T-helper 9 cell (primary cell): ENCODE data around the gene STK32B.

Source experiments
- DNase-seq: peaks from one replicate; pipeline ENCODE4 v3.0.0-alpha.2; 2020

STK32B gene

DNA sequence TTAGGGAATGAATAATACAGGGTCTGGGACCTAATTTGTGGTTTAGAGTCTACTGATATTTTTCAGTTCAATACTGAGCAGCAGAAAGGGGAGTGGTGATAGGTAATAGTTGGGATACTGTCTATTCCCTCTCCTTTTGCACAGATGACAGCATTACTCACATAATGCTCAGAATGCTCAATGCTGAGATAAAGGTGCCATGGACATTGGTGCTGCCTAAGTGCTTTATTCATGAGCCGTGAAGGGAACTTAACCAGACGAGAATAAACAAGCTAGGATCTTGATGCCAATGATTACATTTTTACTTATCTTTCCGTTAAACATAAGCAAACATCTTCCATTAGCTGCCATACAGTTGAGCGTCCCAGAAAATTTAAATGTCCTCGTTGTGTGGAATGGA lies 75.6 kb downstream of the STK32B start:
- DNase-seq: no peak

GRCh38 chr4:5127556-5127955 lies 76.3 kb downstream of the STK32B start:
- no peak for DNase-seq

DNA sequence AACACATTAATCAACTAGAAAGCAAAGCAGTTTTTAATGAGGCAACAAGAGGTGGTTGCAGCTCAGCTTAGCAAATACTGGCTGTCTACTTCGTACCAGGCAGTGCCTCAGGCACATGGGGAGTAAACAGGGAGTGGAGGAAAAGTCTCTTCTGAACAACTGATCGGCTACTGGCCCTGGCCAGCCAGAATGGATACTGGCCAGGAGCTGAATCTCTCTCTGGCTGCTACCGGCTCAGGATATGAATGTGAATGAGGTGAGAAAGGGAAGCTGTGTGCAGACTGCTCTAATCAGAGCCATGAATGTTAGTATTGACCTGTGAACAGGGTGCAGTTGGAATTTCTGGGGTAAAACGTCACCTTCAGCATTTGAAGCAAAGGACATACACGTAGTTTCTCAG lies 77.3 kb downstream of the STK32B start:
- DNase-seq: no peak

DNA sequence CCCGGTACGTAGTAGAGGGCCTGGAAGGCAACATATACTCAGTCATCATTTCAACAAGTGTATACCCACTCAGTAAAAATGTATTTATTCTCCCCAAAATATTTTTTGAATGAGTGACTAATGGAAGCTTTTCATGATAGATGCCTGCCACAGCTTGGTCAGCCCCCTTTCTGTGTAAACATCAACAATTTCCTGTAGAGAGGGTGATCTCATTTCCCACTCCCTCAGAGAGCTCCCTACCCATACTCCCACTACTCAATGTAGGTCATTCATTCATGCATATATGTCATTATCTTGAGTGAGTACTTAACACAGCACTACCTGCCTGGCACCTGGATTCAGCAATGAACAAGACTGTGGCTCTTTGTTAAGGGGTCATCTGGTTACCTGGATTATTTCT lies 81.9 kb downstream of the STK32B start:
- no peak for DNase-seq

GRCh38 chr4:5133933-5134594 lies 82.8 kb downstream of the STK32B start:
- DNase-seq: no peak

GRCh38 chr4:5134620-5135019 lies 83.3 kb downstream of the STK32B start:
- no peak for DNase-seq

GRCh38 chr4:5137226-5137625 lies 85.9 kb downstream of the STK32B start:
- no peak for DNase-seq

- DNase-seq: no peak
Measured at GRCh38 chr4:5137927-5138326, 86.6 kb downstream of the STK32B start.

- no peak for DNase-seq
Measured at GRCh38 chr4:5138389-5138788, 87.1 kb downstream of the STK32B start.

DNA sequence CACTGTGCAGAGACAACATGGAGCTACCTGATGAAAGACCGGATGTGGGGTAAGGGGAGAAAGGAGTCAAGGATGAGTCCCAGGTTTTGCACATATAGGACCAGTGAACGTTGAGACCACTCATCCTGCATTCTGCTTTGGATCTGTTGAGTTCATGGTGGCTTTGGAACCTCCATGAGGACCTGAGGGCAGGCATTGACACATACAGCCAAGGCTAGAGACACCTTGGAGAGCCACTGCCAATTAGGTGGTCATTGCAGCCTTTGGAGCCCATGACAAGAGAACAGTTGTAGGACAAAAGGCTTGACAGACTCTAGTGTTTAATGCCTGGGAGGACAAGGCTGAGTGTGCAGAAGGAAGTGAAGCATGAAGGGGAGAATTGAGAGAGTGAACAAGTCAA lies 87.9 kb downstream of the STK32B start:
- DNase-seq: no peak

GRCh38 chr4:5141802-5142201 lies 90.5 kb downstream of the STK32B start:
- DNase-seq: no peak

GRCh38 chr4:5142726-5143125 lies 91.4 kb downstream of the STK32B start:
- DNase-seq: no peak

GRCh38 chr4:5143306-5143861 lies 92.1 kb downstream of the STK32B start:
- DNase-seq: no peak

GRCh38 chr4:5143940-5144339 lies 92.7 kb downstream of the STK32B start:
- DNase-seq: no peak

GRCh38 chr4:5144384-5144783 lies 93.1 kb downstream of the STK32B start:
- no peak for DNase-seq

- DNase-seq: no peak
Measured at GRCh38 chr4:5146248-5146647, 95.0 kb downstream of the STK32B start.

GRCh38 chr4:5152521-5152920 lies 101.2 kb downstream of the STK32B start:
- no peak for DNase-seq

- no peak for DNase-seq
Measured at GRCh38 chr4:5156682-5157081, 105.4 kb downstream of the STK32B start.

GRCh38 chr4:5157791-5158770 lies 106.8 kb downstream of the STK32B start:
- no peak for DNase-seq

DNA sequence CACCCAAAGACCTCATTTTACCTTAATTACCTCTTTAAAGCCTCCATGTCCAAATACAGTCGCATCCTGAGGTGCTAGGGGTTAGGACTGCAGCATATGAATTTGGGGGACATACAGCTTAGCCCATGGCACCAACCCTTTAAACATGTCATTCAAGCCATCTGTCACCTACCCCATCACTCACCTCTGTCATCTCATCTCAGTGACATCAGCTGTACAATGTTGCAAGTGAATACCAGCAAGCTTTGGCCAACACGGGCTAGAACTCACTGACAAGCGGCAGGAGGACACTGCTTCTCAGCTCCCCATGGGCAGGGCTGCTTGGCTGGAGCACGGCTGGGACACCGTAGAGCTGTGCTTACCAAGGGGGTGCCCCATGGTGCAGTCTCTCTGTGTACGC lies 107.5 kb downstream of the STK32B start:
- no peak for DNase-seq

GRCh38 chr4:5160668-5161067 lies 109.4 kb downstream of the STK32B start:
- no peak for DNase-seq

DNA sequence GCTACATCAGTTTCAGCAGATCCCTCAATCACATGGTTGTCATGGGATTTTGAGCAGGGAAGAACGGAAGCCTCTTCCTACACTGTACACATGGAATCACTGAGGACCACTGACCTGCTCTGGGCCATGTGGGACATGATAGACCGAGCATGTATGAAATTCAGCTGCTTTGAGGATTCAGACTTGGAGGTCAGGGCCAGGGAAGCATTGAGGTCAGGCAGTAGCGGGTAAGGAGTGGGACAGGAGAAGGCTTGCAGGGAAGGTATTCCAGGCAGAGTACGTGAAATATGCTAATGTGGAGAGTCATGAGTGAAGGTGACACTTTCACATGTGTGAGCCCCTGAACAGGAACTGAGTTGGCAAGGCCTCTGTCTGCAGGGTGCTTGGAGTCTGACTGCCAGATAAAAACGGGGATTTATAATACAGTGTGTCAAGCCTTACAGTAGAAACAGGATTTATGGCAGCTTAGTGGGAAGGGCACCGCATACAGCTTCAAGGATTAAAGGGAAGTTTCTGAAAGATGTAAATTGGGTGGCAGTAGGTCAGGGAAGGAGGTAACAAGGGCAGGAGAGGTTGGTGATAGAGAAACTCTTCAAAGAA lies 111.7 kb downstream of the STK32B start:
- DNase-seq: no peak

- DNase-seq: no peak
Measured at GRCh38 chr4:5164221-5164912, 113.1 kb downstream of the STK32B start.
